Keratinocyte (primary cell): ENCODE data around the gene TTK. TPM values are rescaled to one million over a fixed set of nuclear protein-coding genes. Genes with fewer than 3 reads are reported as not detected.

Experiments
- DNase-seq: peaks from one replicate; pipeline ENCODE4 v3.0.0-alpha.2; 2011; ENCODE audit warnings: low read depth, missing footprints, low spot score
- FAIRE-seq: peaks from 2 replicates; lab custom pipeline; 2011; peaks lifted over from hg19 to GRCh38; lab: Jason Lieb, UNC
- H2AFZ ChIP-seq: 2 replicates; pipeline ENCODE4 v1.6.0; 2012; ENCODE audit warnings: low read length, control low read depth, inconsistent platforms; ENCODE audit not compliant: control insufficient read depth
- H3K27ac ChIP-seq: 2 replicates; pipeline ENCODE4 v1.5.1; 2011; ENCODE audit warnings: low read length; ENCODE audit not compliant: control insufficient read depth, insufficient read depth
- H3K27me3 ChIP-seq: 3 replicates; pipeline ENCODE4 v1.6.0; 2011; ENCODE audit warnings: low read length; ENCODE audit not compliant: control insufficient read depth, insufficient read depth; ENCODE audit errors: extremely low read depth
- H3K36me3 ChIP-seq, 2 experiments: 2 replicates in 1 of 2; 3 replicates in 1 of 2; pipeline ENCODE4 v1.5.1; 2011; ENCODE audit warnings: low read length in 2 of 2, mild to moderate bottlenecking in 1 of 2; ENCODE audit not compliant: control insufficient read depth in 2 of 2, insufficient read depth in 2 of 2; ENCODE audit errors: extremely low read depth in 1 of 2
- H3K4me1 ChIP-seq: 3 replicates; pipeline ENCODE4 v1.5.1; 2011; ENCODE audit warnings: low read length; ENCODE audit not compliant: control insufficient read depth, insufficient read depth; ENCODE audit errors: extremely low read depth
- H3K4me2 ChIP-seq: 3 replicates; pipeline ENCODE4 v1.6.0; 2011; ENCODE audit warnings: low read depth, low read length; ENCODE audit not compliant: control insufficient read depth, insufficient read depth; ENCODE audit errors: extremely low read depth
- H3K4me3 ChIP-seq, 3 experiments: fragments of 200-600 bp in 1 of 3; sonication (generic) in 1 of 3; 2 replicates in 2 of 3; 3 replicates in 1 of 3; pipeline ENCODE4 v1.5.1; 2011 to 2016; ENCODE audit warnings: low read length in 3 of 3, mild to moderate bottlenecking in 3 of 3, control low read depth in 2 of 3, inconsistent platforms in 1 of 3, low read depth in 1 of 3, mixed read lengths in 1 of 3, mixed run types in 1 of 3, moderate library complexity in 1 of 3; ENCODE audit not compliant: control insufficient read depth in 2 of 3, insufficient read depth in 2 of 3; ENCODE audit errors: extremely low read depth in 1 of 3
- H3K79me2 ChIP-seq: 2 replicates; pipeline ENCODE4 v1.6.0; 2012; ENCODE audit warnings: low read length; ENCODE audit not compliant: control insufficient read depth, insufficient read depth
- H3K9ac ChIP-seq: 3 replicates; pipeline ENCODE4 v1.6.0; 2011; ENCODE audit warnings: low read length; ENCODE audit not compliant: control insufficient read depth, insufficient read depth; ENCODE audit errors: extremely low read depth
- H3K9me1 ChIP-seq: 3 replicates; pipeline ENCODE4 v1.6.0; 2011; ENCODE audit warnings: low read length; ENCODE audit not compliant: control insufficient read depth, insufficient read depth; ENCODE audit errors: extremely low read depth
- H3K9me3 ChIP-seq: 2 replicates; pipeline ENCODE4 v1.5.1; 2012; ENCODE audit warnings: low read depth, low read length; ENCODE audit not compliant: control insufficient read depth
- H4K20me1 ChIP-seq: 3 replicates; pipeline ENCODE4 v1.6.0; 2011; ENCODE audit warnings: low read length; ENCODE audit not compliant: control insufficient read depth, insufficient read depth; ENCODE audit errors: extremely low read depth
- EZH2 ChIP-seq: IDR thresholded peaks from one replicate; pipeline ENCODE4 v1.6.1; 2012; ENCODE audit warnings: inconsistent platforms, mild to moderate bottlenecking, low read length, moderate library complexity
- dilution Hi-C: fragments of 300-500 bp; cut with MboI; formaldehyde crosslinking; loops from one replicate; pipeline ENCODE4 v1.7.0; 2020; ENCODE audit warnings: low sequenced_read_pairs; ENCODE audit not compliant: extremely low pct_ligation_motif_present
- polyA plus RNA-seq, 5 experiments: library from polyadenylated mRNA; depleted of rRNA in 3 of 5; stranded (reverse) in 3 of 5; stranded (forward) in 1 of 5; unstranded in 1 of 5; fragments of >200 nt; gene quantifications; 1 replicate in 1 of 5; 2 replicates in 3 of 5; 3 replicates in 1 of 5; pipeline versions ENCODE4 v1.2.1 to v1.2.3, GENCODE V29; 2011 to 2012; ENCODE audit warnings: missing spikeins in 2 of 5, low read depth in 1 of 5, low replicate concordance in 1 of 5
- TF ChIP-seq, protein P1 (sequence below), 3 experiments: IDR thresholded peaks in 1 of 3; conservative IDR thresholded peaks in 1 of 3; optimal IDR thresholded peaks in 1 of 3; 2 replicates in 2 of 3; 3 replicates in 1 of 3; pipeline versions ENCODE3 to v1.5.1; 2011; ENCODE audit warnings: low read length in 3 of 3, mild to moderate bottlenecking in 3 of 3, moderate library complexity in 2 of 3, control low read depth in 1 of 3, inconsistent platforms in 1 of 3; ENCODE audit not compliant: insufficient read depth in 2 of 3; ENCODE audit errors: extremely low read depth in 1 of 3

Gene TTK
- polyA plus RNA-seq, 1 donor (not counting 4 experiments of a cell fraction or from before 2014, with no cell fraction given): 15.3 TPM

DNA sequence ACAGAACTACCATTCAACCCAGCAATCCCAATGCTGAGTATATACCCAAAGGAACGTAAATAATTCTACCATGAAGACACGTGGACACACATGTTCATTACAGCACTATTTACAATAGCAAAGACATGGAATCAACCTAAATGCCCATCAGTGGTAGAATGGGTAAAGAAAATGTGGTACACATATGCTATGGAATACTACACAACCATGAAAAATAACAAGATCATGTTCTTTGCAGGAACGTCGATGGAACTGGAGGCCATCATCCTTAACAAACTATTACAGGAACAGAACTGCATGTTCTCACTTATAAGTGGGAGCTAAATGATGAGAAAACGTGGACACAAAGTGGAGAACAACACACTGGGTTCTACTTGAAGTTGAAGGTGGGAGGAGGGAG lies 34.7 kb upstream of the TTK start:
- no peaks in the 10 kb centered on the region for H3K27me3 ChIP-seq
- TF ChIP-seq EZH2: no peak
- TF ChIP-seq, protein P1, sequence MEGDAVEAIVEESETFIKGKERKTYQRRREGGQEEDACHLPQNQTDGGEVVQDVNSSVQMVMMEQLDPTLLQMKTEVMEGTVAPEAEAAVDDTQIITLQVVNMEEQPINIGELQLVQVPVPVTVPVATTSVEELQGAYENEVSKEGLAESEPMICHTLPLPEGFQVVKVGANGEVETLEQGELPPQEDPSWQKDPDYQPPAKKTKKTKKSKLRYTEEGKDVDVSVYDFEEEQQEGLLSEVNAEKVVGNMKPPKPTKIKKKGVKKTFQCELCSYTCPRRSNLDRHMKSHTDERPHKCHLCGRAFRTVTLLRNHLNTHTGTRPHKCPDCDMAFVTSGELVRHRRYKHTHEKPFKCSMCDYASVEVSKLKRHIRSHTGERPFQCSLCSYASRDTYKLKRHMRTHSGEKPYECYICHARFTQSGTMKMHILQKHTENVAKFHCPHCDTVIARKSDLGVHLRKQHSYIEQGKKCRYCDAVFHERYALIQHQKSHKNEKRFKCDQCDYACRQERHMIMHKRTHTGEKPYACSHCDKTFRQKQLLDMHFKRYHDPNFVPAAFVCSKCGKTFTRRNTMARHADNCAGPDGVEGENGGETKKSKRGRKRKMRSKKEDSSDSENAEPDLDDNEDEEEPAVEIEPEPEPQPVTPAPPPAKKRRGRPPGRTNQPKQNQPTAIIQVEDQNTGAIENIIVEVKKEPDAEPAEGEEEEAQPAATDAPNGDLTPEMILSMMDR (optimal IDR thresholded peaks at IDR 0.05 in 1 of 3, IDR thresholded peaks at IDR 0.05 in 1 of 3, conservative IDR thresholded peaks at IDR 0.05 in 1 of 3; ENCODE audit: extremely low read depth in 1 of 3, insufficient read depth in 2 of 3, low read length in 3 of 3): no peak
- no peaks in the 10 kb centered on the region for H3K79me2 ChIP-seq
- no peak overlapping the region for H3K9ac ChIP-seq
- dilution Hi-C loops: no loop called here
- FAIRE-seq (no peak), DNase-seq (no peak)
- H3K4me1 ChIP-seq: no peaks in the 10 kb centered on the region
- H3K27ac ChIP-seq: no peak overlapping the region
- H3K9me1 ChIP-seq: no peaks in the 10 kb centered on the region
- no peaks in the 10 kb centered on the region for H4K20me1 ChIP-seq
- no peak overlapping the region for H3K4me3 ChIP-seq
- no peaks in the 10 kb centered on the region for H3K9me3 ChIP-seq
- H3K36me3 ChIP-seq: no peaks in the 10 kb centered on the region
- H2AFZ ChIP-seq: no peak overlapping the region
- H3K4me2 ChIP-seq: no peak overlapping the region

DNA sequence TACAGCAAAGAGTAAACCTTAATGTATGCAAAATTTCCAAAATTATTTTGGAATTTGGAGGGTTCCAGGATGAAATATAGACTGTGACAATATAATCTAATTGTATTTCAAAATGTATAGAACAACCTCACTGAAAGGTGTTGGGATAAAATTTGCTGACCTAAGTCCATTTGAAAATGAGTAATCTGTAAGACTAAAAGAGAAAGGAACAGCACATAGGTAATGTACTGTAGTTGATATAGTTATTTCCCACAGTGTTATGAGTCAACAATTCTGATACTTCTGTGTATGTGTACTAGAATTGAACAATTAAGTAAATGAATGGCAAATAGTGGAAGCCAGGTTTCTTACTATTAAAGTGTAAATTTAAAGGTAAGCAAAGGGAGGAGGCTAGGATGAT lies 33.3 kb upstream of the TTK start:
- H3K9me1 ChIP-seq: no peaks in the 10 kb centered on the region
- H3K9me3 ChIP-seq: no peaks in the 10 kb centered on the region
- H3K9ac ChIP-seq: no peak overlapping the region
- no peaks in the 10 kb centered on the region for H3K4me1 ChIP-seq
- no peaks in the 10 kb centered on the region for H4K20me1 ChIP-seq
- no peak overlapping the region for H2AFZ ChIP-seq
- no peak overlapping the region for H3K4me2 ChIP-seq
- dilution Hi-C loops: no loop called here
- H3K27me3 ChIP-seq: no peaks in the 10 kb centered on the region
- no peaks in the 10 kb centered on the region for H3K79me2 ChIP-seq
- TF ChIP-seq, protein P1 (optimal IDR thresholded peaks at IDR 0.05 in 1 of 3, IDR thresholded peaks at IDR 0.05 in 1 of 3, conservative IDR thresholded peaks at IDR 0.05 in 1 of 3; ENCODE audit: extremely low read depth in 1 of 3, insufficient read depth in 2 of 3, low read length in 3 of 3): no peak
- TF ChIP-seq EZH2: no peak
- H3K27ac ChIP-seq: no peak overlapping the region
- DNase-seq (no peak), FAIRE-seq (no peak)
- no peak overlapping the region for H3K4me3 ChIP-seq
- H3K36me3 ChIP-seq: no peaks in the 10 kb centered on the region
